Gastroesophageal sphincter (tissue), 3 donors: ENCODE results near the gene ZC3H8.

Experiments used
- CTCF ChIP-seq, 4 experiments: fragments of 200-600 bp in 2 of 4; fragments of 450-650 bp in 2 of 4; sonication (generic) in 1 of 4; IDR thresholded peaks; one replicate each; pipeline ENCODE4 v1.5.1; 2017 to 2019; ENCODE audit warnings: antibody characterized with exemption in 4 of 4, mild to moderate bottlenecking in 2 of 4, moderate library complexity in 2 of 4
- POLR2A ChIP-seq, 2 donors: fragments of 450-650 bp; IDR thresholded peaks; one replicate each; pipeline ENCODE4 v1.6.1; 2017; ENCODE audit warnings: antibody characterized with exemption in 2 of 2, mild to moderate bottlenecking in 2 of 2, moderate library complexity in 1 of 2

DNA sequence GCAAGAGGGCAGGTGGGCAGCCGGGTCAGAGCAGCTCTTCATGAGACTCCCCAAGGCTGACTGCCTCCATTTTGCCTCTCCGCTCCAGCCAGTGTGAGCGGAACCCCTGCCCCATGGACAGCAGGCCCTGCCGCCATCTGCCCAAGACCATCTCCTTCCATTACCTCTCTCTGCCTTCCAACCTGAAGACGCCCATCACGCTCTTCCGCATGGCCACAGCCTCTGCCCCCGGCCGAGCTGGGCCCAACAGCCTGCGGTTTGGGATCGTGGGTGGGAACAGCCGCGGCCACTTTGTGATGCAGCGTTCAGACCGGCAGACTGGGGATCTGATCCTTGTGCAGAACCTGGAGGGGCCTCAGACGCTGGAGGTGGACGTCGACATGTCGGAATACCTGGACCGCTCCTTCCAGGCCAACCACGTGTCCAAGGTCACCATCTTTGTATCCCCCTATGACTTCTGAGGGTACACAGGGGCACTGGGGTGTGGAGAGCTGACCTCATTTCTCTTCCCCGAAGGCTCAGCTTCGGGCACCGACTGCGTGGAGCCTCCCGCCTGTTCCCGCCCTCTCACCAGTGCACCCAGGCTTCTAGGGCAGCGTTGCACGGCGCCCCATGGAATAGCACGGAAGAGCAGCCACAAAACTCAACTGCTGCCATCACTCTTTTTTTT lies 67.7 kb downstream of the ZC3H8 start:
- TF ChIP-seq CTCF (IDR thresholded peaks at IDR 0.05) (no peak), POLR2A (IDR thresholded peaks at IDR 0.05) (no peak)
